H9 (cell line): ENCODE data around the gene RARS2. TPM values are rescaled to one million over a fixed set of nuclear protein-coding genes. Genes with fewer than 3 reads are reported as not detected.

Source experiments
- DNase-seq: peaks from one replicate; pipeline ENCODE4 v3.0.0-alpha.2; 2017
- H2AFZ ChIP-seq: one replicate; pipeline ENCODE4 v1.6.1; 2013; ENCODE audit warnings: mild to moderate bottlenecking, low read length, control low read depth, moderate library complexity
- H2AK5ac ChIP-seq: 2 replicates; pipeline ENCODE4 v1.6.1; 2013; ENCODE audit warnings: low read length, control low read depth, mixed read lengths; ENCODE audit not compliant: insufficient read length
- H2BK120ac ChIP-seq: one replicate; pipeline ENCODE4 v1.6.1; 2013; ENCODE audit warnings: low read depth, mild to moderate bottlenecking, low read length, control low read depth, inconsistent platforms; ENCODE audit not compliant: poor library complexity, severe bottlenecking
- H2BK12ac ChIP-seq: 2 replicates; pipeline ENCODE4 v1.6.1; 2013; ENCODE audit warnings: low read length, control low read depth, mixed read lengths, low read depth; ENCODE audit not compliant: insufficient read length
- H2BK15ac ChIP-seq: 2 replicates; pipeline ENCODE4 v1.6.1; 2013; ENCODE audit warnings: low read depth, low read length, control low read depth
- H2BK20ac ChIP-seq: one replicate; pipeline ENCODE4 v1.6.1; 2013; ENCODE audit warnings: low read depth, mild to moderate bottlenecking, low read length, control low read depth, inconsistent platforms; ENCODE audit not compliant: poor library complexity, severe bottlenecking
- H2BK5ac ChIP-seq: 2 replicates; pipeline ENCODE4 v1.6.1; 2013; ENCODE audit warnings: low read length, control low read depth, mixed read lengths; ENCODE audit not compliant: insufficient read length
- H3K14ac ChIP-seq: 2 replicates; pipeline ENCODE4 v1.6.1; 2013; ENCODE audit warnings: low read length, control low read depth; ENCODE audit not compliant: insufficient read depth
- H3K18ac ChIP-seq: 2 replicates; pipeline ENCODE4 v1.6.1; 2013; ENCODE audit warnings: low read depth, mild to moderate bottlenecking, mixed read lengths, low read length, control low read depth; ENCODE audit not compliant: insufficient read length
- H3K23ac ChIP-seq: 2 replicates; pipeline ENCODE4 v1.6.1; 2013; ENCODE audit warnings: low read length, control low read depth, mixed read lengths, low read depth; ENCODE audit not compliant: insufficient read length
- H3K23me2 ChIP-seq: 2 replicates; pipeline ENCODE4 v1.6.1; 2013; ENCODE audit warnings: low read depth, mild to moderate bottlenecking, mixed read lengths, low read length, control low read depth; ENCODE audit not compliant: insufficient read length, poor library complexity, severe bottlenecking
- H3K27ac ChIP-seq: 2 replicates; pipeline ENCODE4 v1.5.1; 2013; ENCODE audit warnings: low read length, control low read depth, mixed read lengths, low read depth; ENCODE audit not compliant: insufficient read length
- H3K27me3 ChIP-seq: 2 replicates; pipeline ENCODE4 v1.6.1; 2013; ENCODE audit warnings: low read length, control low read depth, inconsistent platforms; ENCODE audit not compliant: insufficient read depth
- H3K4ac ChIP-seq: 2 replicates; pipeline ENCODE4 v1.6.1; 2013; ENCODE audit warnings: low read depth, mild to moderate bottlenecking, control low read depth, inconsistent platforms, low read length, moderate library complexity
- H3K4me1 ChIP-seq: 2 replicates; pipeline ENCODE4 v1.6.1; 2013; ENCODE audit warnings: low read length, control low read depth, inconsistent platforms; ENCODE audit not compliant: insufficient read depth
- H3K4me2 ChIP-seq: 2 replicates; pipeline ENCODE4 v1.6.1; 2013; ENCODE audit warnings: low read length, control low read depth, mixed read lengths; ENCODE audit not compliant: insufficient read length, insufficient read depth
- H3K56ac ChIP-seq: 2 replicates; pipeline ENCODE4 v1.6.1; 2013; ENCODE audit warnings: low read depth, mild to moderate bottlenecking, mixed read lengths, low read length, control low read depth; ENCODE audit not compliant: insufficient read length
- H3K79me1 ChIP-seq: 2 replicates; pipeline ENCODE4 v1.6.1; 2013; ENCODE audit warnings: low read depth, mild to moderate bottlenecking, moderate library complexity, low read length, control low read depth, inconsistent platforms; ENCODE audit not compliant: insufficient read depth, poor library complexity, severe bottlenecking
- H3K79me2 ChIP-seq: 2 replicates; pipeline ENCODE4 v1.6.1; 2013; ENCODE audit warnings: low read length, control low read depth, inconsistent platforms; ENCODE audit not compliant: insufficient read depth
- H3K9ac ChIP-seq: 2 replicates; pipeline ENCODE4 v1.6.1; 2013; ENCODE audit warnings: low read length, control low read depth, mixed read lengths; ENCODE audit not compliant: insufficient read length; ENCODE audit errors: extremely low read depth
- H3K9me3 ChIP-seq: one replicate; pipeline ENCODE4 v1.6.1; 2013; ENCODE audit warnings: low read depth, low read length, inconsistent platforms; ENCODE audit not compliant: control insufficient read depth
- H3T11ph ChIP-seq: one replicate; pipeline ENCODE4 v1.6.1; 2013; ENCODE audit warnings: mild to moderate bottlenecking, low read length, control low read depth, inconsistent platforms
- H4K20me1 ChIP-seq: one replicate; pipeline ENCODE4 v1.6.1; 2013; ENCODE audit not compliant: control insufficient read depth, insufficient read length, insufficient read depth
- H4K5ac ChIP-seq: 2 replicates; pipeline ENCODE4 v1.6.1; 2013; ENCODE audit warnings: low read depth, mild to moderate bottlenecking, mixed read lengths, low read length, control low read depth; ENCODE audit not compliant: insufficient read length
- H4K8ac ChIP-seq: replicated peaks from 2 replicates; pipeline ENCODE4 v1.6.1; 2013; ENCODE audit warnings: low read length, control low read depth, mixed read lengths, low read depth; ENCODE audit not compliant: insufficient read length
- H4K91ac ChIP-seq: 2 replicates; pipeline ENCODE4 v1.6.1; 2013; ENCODE audit warnings: low read depth, mild to moderate bottlenecking, moderate library complexity, mixed read lengths, low read length, control low read depth; ENCODE audit not compliant: insufficient read length
- H3K27ac Mint-ChIP-seq, 3 experiments: 2 replicates in 2 of 3; 3 replicates in 1 of 3; pipeline ENCODE4 v1.8.0; 2020 to 2021; ENCODE audit warnings: mixed read lengths in 3 of 3, mild to moderate bottlenecking in 1 of 3, moderate library complexity in 1 of 3
- H3K27me3 Mint-ChIP-seq: 2 replicates; pipeline ENCODE4 v1.8.0; 2021; ENCODE audit warnings: low read depth, mild to moderate bottlenecking, moderate library complexity, mixed read lengths
- H3K36me3 Mint-ChIP-seq, 3 experiments: 2 replicates in 2 of 3; 3 replicates in 1 of 3; pipeline ENCODE4 v1.8.0; 2020 to 2021; ENCODE audit warnings: low read depth in 3 of 3, mixed read lengths in 3 of 3; ENCODE audit not compliant: insufficient read depth in 1 of 3
- H3K4me1 Mint-ChIP-seq, 2 experiments: 2 replicates each; pipeline ENCODE4 v1.8.0; 2020; ENCODE audit warnings: mixed read lengths in 2 of 2
- H3K4me3 Mint-ChIP-seq, 2 experiments: 2 replicates in 1 of 2; 3 replicates in 1 of 2; pipeline ENCODE4 v1.8.0; 2020 to 2021; ENCODE audit warnings: mild to moderate bottlenecking in 2 of 2, mixed read lengths in 2 of 2, moderate library complexity in 1 of 2
- H3K9me3 Mint-ChIP-seq, 2 experiments: 2 replicates in 1 of 2; 3 replicates in 1 of 2; pipeline ENCODE4 v1.8.0; 2020; ENCODE audit warnings: mild to moderate bottlenecking in 2 of 2, mixed read lengths in 2 of 2, moderate library complexity in 1 of 2
- WGBS: extraction: QIAGEN DNeasy Blood & Tissue Kit; methylation state at CpG from one replicate; pipeline ENCODE4 v1.1.7; 2013; ENCODE audit warnings: missing lambda C conversion rate, low lambda C conversion rate, mixed read lengths; ENCODE audit not compliant: insufficient read length; ENCODE audit errors: extremely low coverage; 5-methylcytosine and 5-hydroxymethylcytosine counted together
- total RNA-seq: library from RNA; stranded (reverse); gene quantifications from 2 replicates; pipeline ENCODE4 v1.2.1, GENCODE V29; 2021
- TF ChIP-seq, protein P1 (sequence below): fragments of 200-600 bp; sonication (generic); conservative IDR thresholded peaks from 3 replicates; pipeline ENCODE4 v1.8.0; 2021; ENCODE audit warnings: antibody characterized with exemption, mild to moderate bottlenecking

The RARS2 gene
- total RNA-seq, 1 experiment from 2014 or later, result 45.1 TPM

- Histone ChIP-seq H3K18ac (no peak overlapping the region), H2BK15ac (no peak overlapping the region), H3K27me3 (no peaks in the 10 kb centered on the region), H3K79me2 (no peaks in the 10 kb centered on the region), H2BK12ac (no peak overlapping the region), H3K9me3 (no peaks in the 10 kb centered on the region), H3K4ac (no peak overlapping the region), H4K91ac (no peak overlapping the region), H2BK20ac (no peak overlapping the region), H2AFZ (no peak overlapping the region), H3K56ac (no peak overlapping the region), H3K4me2 (no peak overlapping the region), H4K8ac (no peak overlapping the region), H3T11ph (no peak overlapping the region), H3K79me1 (no peaks in the 10 kb centered on the region), H3K9ac (no peak overlapping the region), H3K14ac (no peak overlapping the region), H4K5ac (no peak overlapping the region), H3K27ac (no peak overlapping the region), H2BK120ac (no peak overlapping the region), H2BK5ac (no peak overlapping the region), H3K23me2 (no peaks in the 10 kb centered on the region), H4K20me1 (no peaks in the 10 kb centered on the region), H3K4me1 (no peaks in the 10 kb centered on the region), H3K23ac (no peak overlapping the region), H2AK5ac (no peak overlapping the region)
- H3K4me3 Mint-ChIP-seq, result no peak overlapping the region
- no peak for DNase-seq
- peaks cover 0 to 5% of the 10 kb centered on the region in 2 experiments; a peak in 1 of 4 replicates for H3K4me1 Mint-ChIP-seq
- H3K27ac Mint-ChIP-seq, result no peak overlapping the region
- TF ChIP-seq, protein P1, sequence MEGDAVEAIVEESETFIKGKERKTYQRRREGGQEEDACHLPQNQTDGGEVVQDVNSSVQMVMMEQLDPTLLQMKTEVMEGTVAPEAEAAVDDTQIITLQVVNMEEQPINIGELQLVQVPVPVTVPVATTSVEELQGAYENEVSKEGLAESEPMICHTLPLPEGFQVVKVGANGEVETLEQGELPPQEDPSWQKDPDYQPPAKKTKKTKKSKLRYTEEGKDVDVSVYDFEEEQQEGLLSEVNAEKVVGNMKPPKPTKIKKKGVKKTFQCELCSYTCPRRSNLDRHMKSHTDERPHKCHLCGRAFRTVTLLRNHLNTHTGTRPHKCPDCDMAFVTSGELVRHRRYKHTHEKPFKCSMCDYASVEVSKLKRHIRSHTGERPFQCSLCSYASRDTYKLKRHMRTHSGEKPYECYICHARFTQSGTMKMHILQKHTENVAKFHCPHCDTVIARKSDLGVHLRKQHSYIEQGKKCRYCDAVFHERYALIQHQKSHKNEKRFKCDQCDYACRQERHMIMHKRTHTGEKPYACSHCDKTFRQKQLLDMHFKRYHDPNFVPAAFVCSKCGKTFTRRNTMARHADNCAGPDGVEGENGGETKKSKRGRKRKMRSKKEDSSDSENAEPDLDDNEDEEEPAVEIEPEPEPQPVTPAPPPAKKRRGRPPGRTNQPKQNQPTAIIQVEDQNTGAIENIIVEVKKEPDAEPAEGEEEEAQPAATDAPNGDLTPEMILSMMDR, result no peak
- H3K36me3 Mint-ChIP-seq, result no peaks in the 10 kb centered on the region
- no peaks in the 10 kb centered on the region for H3K9me3 Mint-ChIP-seq
- H3K27me3 Mint-ChIP-seq, result peaks cover 7% of the 10 kb centered on the region
- no CpG with 5 or more reads among the region's 2 CpGs for WGBS
Observed at GRCh38 chr6:87465051-87465450, 124.7 kb downstream of the RARS2 start.

Other genes with a start within 250 kb of the RARS2 start
- gene C6orf163, start 245.2 kb downstream of the RARS2 start, total RNA-seq, result 1.2 and 1.4 TPM in 2 replicates
- not detected in 2 replicates for gene CFAP206, start 182.0 kb downstream of the RARS2 start, total RNA-seq
- 6.1 and 7.1 TPM in 2 replicates for gene SLC35A1, start 117.0 kb downstream of the RARS2 start, total RNA-seq
- 51.7 and 52.9 TPM in 2 replicates for gene ORC3, start 148 bp upstream of the RARS2 start, total RNA-seq
- gene AKIRIN2, start 112.2 kb upstream of the RARS2 start, total RNA-seq, result 75.7 and 75.9 TPM in 2 replicates